Sigmoid colon (tissue), 4 donors: ENCODE results near the gene LAPTM5.

ENCODE experiments used
- EP300 ChIP-seq, 4 donors: sonication (generic); formaldehyde crosslinking; IDR thresholded peaks; one replicate each; pipeline ENCODE4 v1.6.1; 2017; ENCODE audit warnings: antibody characterized with exemption in 4 of 4
- POLR2A ChIP-seq, 2 donors: fragments of 450-650 bp; IDR thresholded peaks; one replicate each; pipeline ENCODE4 v1.6.1; 2016; ENCODE audit warnings: antibody characterized with exemption in 2 of 2, mild to moderate bottlenecking in 2 of 2, moderate library complexity in 2 of 2
- POLR2AphosphoS5 ChIP-seq, 4 donors: sonication (generic); formaldehyde crosslinking; IDR thresholded peaks; one replicate each; pipeline ENCODE4 v1.6.1; 2017; ENCODE audit warnings: antibody characterized with exemption in 4 of 4
- TF ChIP-seq, protein P1 (sequence below), 4 experiments: fragments of 450-650 bp in 3 of 4; fragments of 200-600 bp in 1 of 4; IDR thresholded peaks; one replicate each; pipeline ENCODE4 v1.5.1; 2016 to 2019; ENCODE audit warnings: antibody characterized with exemption in 4 of 4, mild to moderate bottlenecking in 3 of 4, moderate library complexity in 2 of 4

DNA sequence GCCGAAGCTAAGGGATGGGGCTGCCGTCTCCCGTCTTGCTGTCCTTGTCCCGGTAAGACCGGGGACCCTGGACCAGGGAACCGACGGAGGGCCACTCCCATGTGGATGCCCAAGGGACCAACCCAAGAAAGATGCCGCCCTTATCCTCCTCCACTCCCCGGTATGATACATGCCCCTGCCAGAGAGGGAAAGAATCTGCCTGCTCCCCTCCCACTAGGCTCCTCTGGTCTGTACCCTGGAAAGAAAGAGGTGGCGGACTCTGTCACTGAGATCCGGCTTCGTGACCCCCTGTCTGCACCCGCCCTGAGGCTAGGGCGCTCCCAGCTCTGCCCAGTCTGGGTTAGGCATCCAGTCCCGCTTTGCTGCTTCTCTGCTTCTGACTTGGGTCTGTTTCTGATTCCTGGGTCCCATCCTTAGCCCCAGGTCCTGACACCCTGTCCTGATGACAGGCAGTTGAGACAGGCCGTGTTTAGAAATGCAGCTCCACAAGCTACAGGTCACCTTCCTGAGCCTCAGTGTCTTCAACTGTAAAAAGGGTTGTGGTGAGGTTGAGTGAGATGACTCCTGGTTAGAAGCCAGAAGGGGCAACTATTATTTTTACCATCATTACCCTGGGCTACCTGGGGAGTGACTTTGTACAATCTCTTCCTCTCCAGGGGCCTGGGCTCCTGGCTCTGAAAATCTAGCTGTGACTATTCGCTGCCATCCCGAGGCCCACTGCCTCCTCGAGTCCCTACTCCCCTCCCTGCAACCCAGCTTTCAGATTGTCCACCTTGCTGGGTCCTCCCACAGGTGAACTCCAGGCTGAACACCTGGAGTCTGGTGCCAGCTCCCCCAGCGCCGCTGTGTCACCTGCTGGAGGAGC lies 37.9 kb downstream of the LAPTM5 start:
- TF ChIP-seq, protein P1, sequence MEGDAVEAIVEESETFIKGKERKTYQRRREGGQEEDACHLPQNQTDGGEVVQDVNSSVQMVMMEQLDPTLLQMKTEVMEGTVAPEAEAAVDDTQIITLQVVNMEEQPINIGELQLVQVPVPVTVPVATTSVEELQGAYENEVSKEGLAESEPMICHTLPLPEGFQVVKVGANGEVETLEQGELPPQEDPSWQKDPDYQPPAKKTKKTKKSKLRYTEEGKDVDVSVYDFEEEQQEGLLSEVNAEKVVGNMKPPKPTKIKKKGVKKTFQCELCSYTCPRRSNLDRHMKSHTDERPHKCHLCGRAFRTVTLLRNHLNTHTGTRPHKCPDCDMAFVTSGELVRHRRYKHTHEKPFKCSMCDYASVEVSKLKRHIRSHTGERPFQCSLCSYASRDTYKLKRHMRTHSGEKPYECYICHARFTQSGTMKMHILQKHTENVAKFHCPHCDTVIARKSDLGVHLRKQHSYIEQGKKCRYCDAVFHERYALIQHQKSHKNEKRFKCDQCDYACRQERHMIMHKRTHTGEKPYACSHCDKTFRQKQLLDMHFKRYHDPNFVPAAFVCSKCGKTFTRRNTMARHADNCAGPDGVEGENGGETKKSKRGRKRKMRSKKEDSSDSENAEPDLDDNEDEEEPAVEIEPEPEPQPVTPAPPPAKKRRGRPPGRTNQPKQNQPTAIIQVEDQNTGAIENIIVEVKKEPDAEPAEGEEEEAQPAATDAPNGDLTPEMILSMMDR (IDR thresholded peaks at IDR 0.05): peak in 1 of 4 experiments; percentile 17
- no peak for TF ChIP-seq EP300 (IDR thresholded peaks at IDR 0.05)
- TF ChIP-seq POLR2A (IDR thresholded peaks at IDR 0.05): no peak
- TF ChIP-seq POLR2AphosphoS5 (IDR thresholded peaks at IDR 0.05): no peak
